Ascending aorta (tissue), 2 donors: ENCODE results near the gene SMIM35. TPM values are rescaled to one million over a fixed set of nuclear protein-coding genes. Genes with fewer than 3 reads are reported as not detected.

Experiments used
- DNase-seq, 2 donors: peaks; one replicate each; pipeline ENCODE4 v3.0.0-alpha.2; 2019; ENCODE audit warnings: low spot score in 2 of 2
- H3K27ac ChIP-seq, 2 donors: fragments of 200-600 bp; sonication (generic); one replicate each; pipeline ENCODE4 v1.5.1; 2016 to 2017; ENCODE audit warnings: mild to moderate bottlenecking in 1 of 2
- H3K27me3 ChIP-seq: fragments of 200-600 bp; sonication (generic); one replicate; pipeline ENCODE4 v1.5.1; 2017
- H3K36me3 ChIP-seq, 2 donors: fragments of 200-600 bp; sonication (generic); one replicate each; pipeline ENCODE4 v1.5.1; 2016
- H3K4me1 ChIP-seq, 2 donors: fragments of 200-600 bp; sonication (generic); one replicate each; pipeline ENCODE4 v1.5.1; 2016 to 2017; ENCODE audit warnings: mild to moderate bottlenecking in 1 of 2
- H3K4me3 ChIP-seq, 2 donors: fragments of 200-600 bp; sonication (generic); one replicate each; pipeline ENCODE4 v1.5.1; 2016 to 2017; ENCODE audit warnings: mild to moderate bottlenecking in 1 of 2
- H3K9me3 ChIP-seq, 2 donors: fragments of 200-600 bp; sonication (generic); one replicate each; pipeline ENCODE4 v1.5.1; 2016
- CTCF ChIP-seq, 3 experiments: fragments of 200-600 bp in 2 of 3; fragments of 450-650 bp in 1 of 3; sonication (generic) in 2 of 3; IDR thresholded peaks; one replicate each; pipeline ENCODE4 v1.5.1; 2016 to 2019; ENCODE audit warnings: antibody characterized with exemption in 3 of 3, mild to moderate bottlenecking in 1 of 3, moderate library complexity in 1 of 3
- intact Hi-C: fragments of 100-400 bp; cut with DNase I; formaldehyde crosslinking; loops from one replicate; pipeline ENCODE4 v1.15.1; 2023
- total RNA-seq: library from RNA; depleted of rRNA; stranded (reverse); fragments of >200 nt; gene quantifications from one replicate; pipeline ENCODE4 v1.1.0, GENCODE V29; 2016

SMIM35 gene
- total RNA-seq, 1 donor from 2014 or later, result not detected

GRCh38 chr11:118061586-118062125, 25.1 kb downstream of the SMIM35 start:
- Histone ChIP-seq H3K27ac (no peak overlapping the region), H3K9me3 (no peaks in the 10 kb centered on the region), H3K4me1 (no peaks in the 10 kb centered on the region), H3K27me3 (no peaks in the 10 kb centered on the region), H3K36me3 (no peaks in the 10 kb centered on the region), H3K4me3 (no peak overlapping the region)
- intact Hi-C loops, result no loop called here
- DNase-seq, result peak in 1 of 2 donors; percentile 49
- no peak for TF ChIP-seq CTCF (IDR thresholded peaks at IDR 0.05)

- no peaks in the 10 kb centered on the region for H3K36me3 ChIP-seq
- intact Hi-C loops, result no loop called here
- no peak for TF ChIP-seq CTCF (IDR thresholded peaks at IDR 0.05)
- H3K9me3 ChIP-seq, result no peaks in the 10 kb centered on the region
- no peaks in the 10 kb centered on the region for H3K4me1 ChIP-seq
- H3K27ac ChIP-seq, result no peak overlapping the region
- H3K27me3 ChIP-seq, result no peaks in the 10 kb centered on the region
- peak in 1 of 2 donors; percentile 62 for DNase-seq
- no peak overlapping the region for H3K4me3 ChIP-seq
These were observed 25.9 kb downstream of the SMIM35 start for GRCh38 chr11:118060869-118061268.

- DNase-seq, result peak in 1 of 2 donors; percentile 56
- intact Hi-C loops, result no loop called here
- no peak for TF ChIP-seq CTCF (IDR thresholded peaks at IDR 0.05)
These were observed 26.6 kb downstream of the SMIM35 start for GRCh38 chr11:118060081-118060661.

GRCh38 chr11:118059246-118059940, 27.4 kb downstream of the SMIM35 start:
- Histone ChIP-seq H3K36me3 (no peaks in the 10 kb centered on the region), H3K4me1 (no peaks in the 10 kb centered on the region), H3K27ac (no peak overlapping the region), H3K4me3 (no peak overlapping the region), H3K27me3 (no peaks in the 10 kb centered on the region), H3K9me3 (no peaks in the 10 kb centered on the region)
- peak in 1 of 2 donors; percentile 52 for DNase-seq
- intact Hi-C loops, result no loop called here
- no peak for TF ChIP-seq CTCF (IDR thresholded peaks at IDR 0.05)

More at GRCh38 chr11:118060081-118060661, 26.6 kb downstream of the SMIM35 start:
- H3K27ac ChIP-seq, result no peak overlapping the region
- H3K27me3 ChIP-seq, result no peaks in the 10 kb centered on the region
- H3K36me3 ChIP-seq, result no peaks in the 10 kb centered on the region
- no peaks in the 10 kb centered on the region for H3K9me3 ChIP-seq
- H3K4me3 ChIP-seq, result no peak overlapping the region
- H3K4me1 ChIP-seq, result no peaks in the 10 kb centered on the region

GRCh38 chr11:118058311-118059245, 28.2 kb downstream of the SMIM35 start:
- H3K27me3 ChIP-seq, result no peaks in the 10 kb centered on the region
- no peaks in the 10 kb centered on the region for H3K36me3 ChIP-seq
- no peaks in the 10 kb centered on the region for H3K4me1 ChIP-seq
- intact Hi-C loops, result no loop called here
- DNase-seq, result peak in 1 of 2 donors; percentile 55
- no peak for TF ChIP-seq CTCF (IDR thresholded peaks at IDR 0.05)
- H3K27ac ChIP-seq, result no peak overlapping the region
- H3K9me3 ChIP-seq, result no peaks in the 10 kb centered on the region
- no peak overlapping the region for H3K4me3 ChIP-seq
